GM11168 (cell line): ENCODE measurements around the gene LGALSL.
"Not testable (repeated sequence)": the region's sequence is repeated elsewhere in the genome, so short reads cannot be mapped to it uniquely, and the experiment has no call there.

Experiments
- in situ Hi-C: fragments of 300-500 bp; cut with MboI; formaldehyde crosslinking; loops from one replicate; pipeline ENCODE4 v1.12.0; 2022; ENCODE audit warnings: low sequenced_read_pairs; ENCODE audit not compliant: unreplicated experiment

The LGALSL gene

GRCh38 chr2:64442277-64442676, 11.7 kb upstream of the LGALSL start:
- in situ Hi-C loops, result no loop called here

GRCh38 chr2:64442801-64443429, 11.0 kb upstream of the LGALSL start:
- in situ Hi-C loops, result no loop called here

GRCh38 chr2:64445970-64446369, 8.0 kb upstream of the LGALSL start:
- in situ Hi-C loops, result not testable (repeated sequence)

GRCh38 chr2:64447317-64448040, 6.5 kb upstream of the LGALSL start:
- in situ Hi-C loops, result no loop called here

GRCh38 chr2:64448041-64448426, 5.9 kb upstream of the LGALSL start:
- in situ Hi-C loops, result no loop called here

- in situ Hi-C loops, result no loop called here
Measured at GRCh38 chr2:64451051-64451450, 2.9 kb upstream of the LGALSL start.

GRCh38 chr2:64454386-64455332, 697 bp downstream of the LGALSL start:
- in situ Hi-C loops, result no loop called here

- in situ Hi-C loops, result no loop called here
Measured at GRCh38 chr2:64455545-64455944, 1.6 kb downstream of the LGALSL start.

GRCh38 chr2:64456293-64456692, 2.3 kb downstream of the LGALSL start:
- in situ Hi-C loops, result no loop called here

GRCh38 chr2:64457524-64457923, 3.6 kb downstream of the LGALSL start:
- in situ Hi-C loops, result no loop called here

- in situ Hi-C loops, result no loop called here
Measured at GRCh38 chr2:64459575-64459974, 5.6 kb downstream of the LGALSL start.

- in situ Hi-C loops, result no loop called here
Measured at GRCh38 chr2:64460330-64460729, 6.4 kb downstream of the LGALSL start.

GRCh38 chr2:64461271-64462058, 7.5 kb downstream of the LGALSL start:
- in situ Hi-C loops, result no loop called here

GRCh38 chr2:64462171-64462570, 8.2 kb downstream of the LGALSL start:
- in situ Hi-C loops, result no loop called here

- in situ Hi-C loops, result no loop called here
Measured at GRCh38 chr2:64462940-64463700, 9.2 kb downstream of the LGALSL start.

GRCh38 chr2:64463781-64464180, 9.8 kb downstream of the LGALSL start:
- in situ Hi-C loops, result no loop called here

- in situ Hi-C loops, result no loop called here
Measured at GRCh38 chr2:64466478-64467085, 12.6 kb downstream of the LGALSL start.

GRCh38 chr2:64467096-64467843, 13.3 kb downstream of the LGALSL start:
- in situ Hi-C loops, result no loop called here
